ENCODE results near the gene MGST3. TPM values are rescaled to one million over a fixed set of nuclear protein-coding genes. Genes with fewer than 3 reads are reported as not detected.
A peak's percentile ranks its signal among the peaks of the same experiment; 100 is the strongest.

The MGST3 gene
- total and polyA plus RNA-seq, 2 of the 13 experiments (the other 11 are each of a cell fraction or from before 2014, with no cell fraction given) = 59.7 to 61.2 TPM

DNA sequence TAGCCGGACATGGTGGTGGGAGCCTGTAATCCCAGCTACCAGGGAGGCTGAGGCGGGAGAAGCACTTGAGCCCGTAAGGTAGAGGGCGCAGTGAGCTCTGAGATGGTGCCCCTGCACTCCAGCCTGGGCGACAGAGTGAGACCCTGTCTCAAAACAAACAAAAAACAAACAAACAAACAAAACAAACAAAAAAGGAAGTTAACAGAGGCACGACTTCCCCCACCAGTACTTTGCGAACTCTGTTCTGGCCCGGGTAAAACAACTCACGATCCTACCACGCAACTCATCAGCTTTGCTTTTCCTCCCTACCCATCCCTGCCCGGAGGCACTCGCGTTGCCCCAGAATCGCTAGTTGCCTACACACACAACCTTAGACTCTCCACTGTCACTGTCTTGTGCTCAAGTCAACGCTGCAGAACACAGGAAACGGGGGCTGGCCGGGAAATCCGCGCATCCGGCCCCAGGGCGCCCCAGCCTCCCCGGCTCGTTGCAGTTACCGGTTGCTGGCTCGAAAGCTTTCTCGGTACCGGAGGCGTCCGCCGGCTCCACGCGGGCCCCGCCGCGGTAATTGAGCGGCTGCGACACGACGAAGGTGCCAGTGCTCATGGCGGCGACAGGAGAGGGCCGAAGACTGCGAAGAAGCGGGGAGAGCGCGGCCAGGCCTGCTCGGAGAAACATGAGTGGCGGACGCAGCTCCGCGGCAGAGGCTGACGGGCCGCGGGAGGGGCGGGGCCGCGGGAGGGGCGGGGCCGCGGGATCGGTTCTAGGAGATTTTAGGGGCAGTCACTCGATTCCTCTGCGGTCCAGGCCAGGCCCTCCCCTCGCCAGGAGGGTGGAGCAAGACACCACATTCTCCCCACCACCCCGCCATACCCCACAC lies 67.1 kb downstream of the MGST3 start, which contains the start of gene ALDH9A1 (continued):
- TF ChIP-seq IKZF4 (CRISPR knock-in tag; IDR thresholded peaks at IDR 0.05; ENCODE audit: borderline replicate concordance, low read depth, not compliant biosample characterization) = no peak
- TF ChIP-seq FOSL2 (CRISPR knock-in tag; IDR thresholded peaks at IDR 0.05) = peak; percentile 17; the same call in 1 of the 2 replicates
- 0 out of 2 replicates have a peak, but pooled peaks have one; percentile 50 for TF ChIP-seq ZSCAN25 (CRISPR knock-in tag; IDR thresholded peaks at IDR 0.05)
- no peak for TF ChIP-seq SYNCRIP (IDR thresholded peaks at IDR 0.05; ENCODE audit: insufficient read depth, low read depth, low read length)
- TF ChIP-seq ZNF180 (CRISPR knock-in tag; IDR thresholded peaks at IDR 0.05; ENCODE audit: borderline replicate concordance, low read depth) = no peak
- no peak for TF ChIP-seq ZNF136 (CRISPR knock-in tag; IDR thresholded peaks at IDR 0.05; ENCODE audit: low read depth)
- TF ChIP-seq SIN3A (IDR thresholded peaks at IDR 0.05; ENCODE audit: borderline replicate concordance, low read depth, low read length) = peak; percentile 54; the same call in 1 of the 2 replicates
- no peak for TF ChIP-seq ZC3H4 (CRISPR knock-in tag; IDR thresholded peaks at IDR 0.05; ENCODE audit: borderline replicate concordance)
- 0 out of 2 replicates have a peak, but pooled peaks have one; percentile 33 for TF ChIP-seq ELF1 (CRISPR knock-in tag; IDR thresholded peaks at IDR 0.05)
- TF ChIP-seq, protein P1, sequence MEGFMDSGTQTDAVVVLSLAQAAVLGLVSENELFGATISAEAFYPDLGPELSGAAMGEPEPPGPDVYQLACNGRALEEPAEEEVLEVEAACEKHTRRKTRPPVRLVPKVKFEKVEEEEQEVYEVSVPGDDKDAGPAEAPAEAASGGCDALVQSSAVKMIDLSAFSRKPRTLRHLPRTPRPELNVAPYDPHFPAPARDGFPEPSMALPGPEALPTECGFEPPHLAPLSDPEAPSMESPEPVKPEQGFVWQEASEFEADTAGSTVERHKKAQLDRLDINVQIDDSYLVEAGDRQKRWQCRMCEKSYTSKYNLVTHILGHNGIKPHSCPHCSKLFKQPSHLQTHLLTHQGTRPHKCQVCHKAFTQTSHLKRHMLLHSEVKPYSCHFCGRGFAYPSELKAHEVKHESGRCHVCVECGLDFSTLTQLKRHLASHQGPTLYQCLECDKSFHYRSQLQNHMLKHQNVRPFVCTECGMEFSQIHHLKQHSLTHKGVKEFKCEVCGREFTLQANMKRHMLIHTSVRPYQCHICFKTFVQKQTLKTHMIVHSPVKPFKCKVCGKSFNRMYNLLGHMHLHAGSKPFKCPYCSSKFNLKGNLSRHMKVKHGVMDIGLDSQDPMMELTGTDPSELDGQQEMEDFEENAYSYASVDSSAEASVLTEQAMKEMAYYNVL (CRISPR knock-in tag; IDR thresholded peaks at IDR 0.05; ENCODE audit: borderline replicate concordance) = peak; percentile 64; the same call in 1 of the 2 replicates
- peak; percentile 87 for TF ChIP-seq ZNF350 (CRISPR knock-in tag; IDR thresholded peaks at IDR 0.05; ENCODE audit: borderline replicate concordance, low read depth)
- no peak; the same call in 1 of the 2 replicates for TF ChIP-seq ZNF292 (CRISPR knock-in tag; IDR thresholded peaks at IDR 0.05; ENCODE audit: borderline replicate concordance, low read depth)
- TF ChIP-seq, protein P2, sequence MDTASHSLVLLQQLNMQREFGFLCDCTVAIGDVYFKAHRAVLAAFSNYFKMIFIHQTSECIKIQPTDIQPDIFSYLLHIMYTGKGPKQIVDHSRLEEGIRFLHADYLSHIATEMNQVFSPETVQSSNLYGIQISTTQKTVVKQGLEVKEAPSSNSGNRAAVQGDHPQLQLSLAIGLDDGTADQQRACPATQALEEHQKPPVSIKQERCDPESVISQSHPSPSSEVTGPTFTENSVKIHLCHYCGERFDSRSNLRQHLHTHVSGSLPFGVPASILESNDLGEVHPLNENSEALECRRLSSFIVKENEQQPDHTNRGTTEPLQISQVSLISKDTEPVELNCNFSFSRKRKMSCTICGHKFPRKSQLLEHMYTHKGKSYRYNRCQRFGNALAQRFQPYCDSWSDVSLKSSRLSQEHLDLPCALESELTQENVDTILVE (CRISPR knock-in tag; IDR thresholded peaks at IDR 0.05) = peak; percentile 54; the same call in 1 of the 2 replicates
- 0 out of 2 replicates have a peak, but pooled peaks have one; percentile 20 for TF ChIP-seq CBFB (CRISPR knock-in tag; IDR thresholded peaks at IDR 0.05)
- 0 out of 2 replicates have a peak, but pooled peaks have one; percentile 39 for TF ChIP-seq ZNF562 (CRISPR knock-in tag; IDR thresholded peaks at IDR 0.05; ENCODE audit: borderline replicate concordance)
- 0 out of 2 replicates have a peak, but pooled peaks have one; percentile 71 for TF ChIP-seq ZNF572 (CRISPR knock-in tag; IDR thresholded peaks at IDR 0.05)
- peak; percentile 88 for TF ChIP-seq ATF7-NPFF (CRISPR knock-in tag; IDR thresholded peaks at IDR 0.05; ENCODE audit: low read depth)
- TF ChIP-seq ZNF484 (CRISPR knock-in tag; IDR thresholded peaks at IDR 0.05; ENCODE audit: borderline replicate concordance, low read depth) = peak; percentile 74; the same call in 1 of the 2 replicates
- TF ChIP-seq, protein P3, sequence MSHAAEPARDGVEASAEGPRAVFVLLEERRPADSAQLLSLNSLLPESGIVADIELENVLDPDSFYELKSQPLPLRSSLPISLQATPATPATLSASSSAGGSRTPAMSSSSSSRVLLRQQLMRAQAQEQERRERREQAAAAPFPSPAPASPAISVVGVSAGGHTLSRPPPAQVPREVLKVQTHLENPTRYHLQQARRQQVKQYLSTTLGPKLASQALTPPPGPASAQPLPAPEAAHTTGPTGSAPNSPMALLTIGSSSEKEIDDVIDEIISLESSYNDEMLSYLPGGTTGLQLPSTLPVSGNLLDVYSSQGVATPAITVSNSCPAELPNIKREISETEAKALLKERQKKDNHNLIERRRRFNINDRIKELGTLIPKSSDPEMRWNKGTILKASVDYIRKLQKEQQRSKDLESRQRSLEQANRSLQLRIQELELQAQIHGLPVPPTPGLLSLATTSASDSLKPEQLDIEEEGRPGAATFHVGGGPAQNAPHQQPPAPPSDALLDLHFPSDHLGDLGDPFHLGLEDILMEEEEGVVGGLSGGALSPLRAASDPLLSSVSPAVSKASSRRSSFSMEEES (CRISPR knock-in tag; IDR thresholded peaks at IDR 0.05) = no peak
- TF ChIP-seq, protein P4, sequence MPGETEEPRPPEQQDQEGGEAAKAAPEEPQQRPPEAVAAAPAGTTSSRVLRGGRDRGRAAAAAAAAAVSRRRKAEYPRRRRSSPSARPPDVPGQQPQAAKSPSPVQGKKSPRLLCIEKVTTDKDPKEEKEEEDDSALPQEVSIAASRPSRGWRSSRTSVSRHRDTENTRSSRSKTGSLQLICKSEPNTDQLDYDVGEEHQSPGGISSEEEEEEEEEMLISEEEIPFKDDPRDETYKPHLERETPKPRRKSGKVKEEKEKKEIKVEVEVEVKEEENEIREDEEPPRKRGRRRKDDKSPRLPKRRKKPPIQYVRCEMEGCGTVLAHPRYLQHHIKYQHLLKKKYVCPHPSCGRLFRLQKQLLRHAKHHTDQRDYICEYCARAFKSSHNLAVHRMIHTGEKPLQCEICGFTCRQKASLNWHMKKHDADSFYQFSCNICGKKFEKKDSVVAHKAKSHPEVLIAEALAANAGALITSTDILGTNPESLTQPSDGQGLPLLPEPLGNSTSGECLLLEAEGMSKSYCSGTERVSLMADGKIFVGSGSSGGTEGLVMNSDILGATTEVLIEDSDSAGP (CRISPR knock-in tag; IDR thresholded peaks at IDR 0.05; ENCODE audit: borderline replicate concordance) = peak; percentile 81; the same call in 1 of the 2 replicates
- peak; percentile 36; the same call in 1 of the 2 replicates for TF ChIP-seq ZBTB7B (CRISPR knock-in tag; IDR thresholded peaks at IDR 0.05)
- no peak for TF ChIP-seq SSRP1 (CRISPR knock-in tag; IDR thresholded peaks at IDR 0.05)
